Brain microvascular endothelial cell (primary cell): ENCODE results near the gene LDLRAD3.

Experiments
- DNase-seq: peaks from one replicate; pipeline ENCODE4 v3.0.0-alpha.2; 2020
- H3K27ac ChIP-seq: fragments of 250-450 bp; sonication (Bioruptor Pico); 2 replicates; pipeline ENCODE4 v1.5.1; 2020; ENCODE audit warnings: mild to moderate bottlenecking, moderate library complexity
- H3K27me3 ChIP-seq: fragments of 250-450 bp; sonication (Bioruptor Pico); replicated peaks from 2 replicates; pipeline ENCODE4 v1.5.1; 2020; ENCODE audit warnings: mild to moderate bottlenecking
- H3K36me3 ChIP-seq: fragments of 250-450 bp; sonication (Bioruptor Pico); replicated peaks from 2 replicates; pipeline ENCODE4 v1.5.1; 2020; ENCODE audit warnings: mild to moderate bottlenecking
- H3K4me3 ChIP-seq: 2 replicates; pipeline ENCODE4 v1.5.1; 2011; ENCODE audit warnings: low read depth, mild to moderate bottlenecking, control low read depth, low read length, moderate library complexity
- in situ Hi-C: cut with HindIII; loops from 2 replicates; pipeline ENCODE4 v1.10.0; 2017; ENCODE audit warnings: low sequenced_read_pairs, low pct_ligation_motif_present
- TF ChIP-seq, protein P1 (sequence below): IDR thresholded peaks from 2 replicates; pipeline ENCODE4 v1.5.1; 2011; ENCODE audit warnings: low read depth, mild to moderate bottlenecking, moderate library complexity, low read length, control low read depth, inconsistent platforms; ENCODE audit errors: missing control alignments

The LDLRAD3 gene

DNA sequence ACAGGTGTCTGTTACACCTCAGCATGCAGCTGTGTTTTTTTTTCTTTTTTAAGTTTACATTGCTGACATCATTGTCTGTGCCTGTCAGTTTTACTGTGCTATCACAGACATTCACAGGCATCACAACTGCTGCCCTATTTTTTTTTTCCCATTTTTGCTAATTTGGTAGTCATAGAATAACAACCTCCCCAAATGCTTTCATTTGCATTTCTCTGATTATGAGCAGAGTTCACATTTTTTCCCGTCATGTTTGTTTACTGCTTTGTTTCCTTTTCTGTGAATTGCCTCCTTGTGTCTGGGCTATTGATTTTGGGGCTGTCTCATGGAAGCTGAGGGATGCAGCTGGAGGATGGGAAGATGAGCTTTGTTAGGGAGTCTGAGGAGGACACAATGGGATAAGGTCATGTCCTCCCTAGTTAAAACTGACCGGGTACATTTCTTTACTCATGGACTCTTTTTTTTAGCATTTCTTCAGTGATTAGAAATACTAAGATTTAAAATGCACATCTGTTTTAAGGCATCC, 155.1 kb downstream of the LDLRAD3 start:
- no peaks in the 10 kb centered on the region for H3K36me3 ChIP-seq
- H3K27ac ChIP-seq = no peak overlapping the region
- DNase-seq = no peak
- in situ Hi-C loops = no loop called here
- no peak overlapping the region for H3K4me3 ChIP-seq
- H3K27me3 ChIP-seq = no peaks in the 10 kb centered on the region
- TF ChIP-seq, protein P1, sequence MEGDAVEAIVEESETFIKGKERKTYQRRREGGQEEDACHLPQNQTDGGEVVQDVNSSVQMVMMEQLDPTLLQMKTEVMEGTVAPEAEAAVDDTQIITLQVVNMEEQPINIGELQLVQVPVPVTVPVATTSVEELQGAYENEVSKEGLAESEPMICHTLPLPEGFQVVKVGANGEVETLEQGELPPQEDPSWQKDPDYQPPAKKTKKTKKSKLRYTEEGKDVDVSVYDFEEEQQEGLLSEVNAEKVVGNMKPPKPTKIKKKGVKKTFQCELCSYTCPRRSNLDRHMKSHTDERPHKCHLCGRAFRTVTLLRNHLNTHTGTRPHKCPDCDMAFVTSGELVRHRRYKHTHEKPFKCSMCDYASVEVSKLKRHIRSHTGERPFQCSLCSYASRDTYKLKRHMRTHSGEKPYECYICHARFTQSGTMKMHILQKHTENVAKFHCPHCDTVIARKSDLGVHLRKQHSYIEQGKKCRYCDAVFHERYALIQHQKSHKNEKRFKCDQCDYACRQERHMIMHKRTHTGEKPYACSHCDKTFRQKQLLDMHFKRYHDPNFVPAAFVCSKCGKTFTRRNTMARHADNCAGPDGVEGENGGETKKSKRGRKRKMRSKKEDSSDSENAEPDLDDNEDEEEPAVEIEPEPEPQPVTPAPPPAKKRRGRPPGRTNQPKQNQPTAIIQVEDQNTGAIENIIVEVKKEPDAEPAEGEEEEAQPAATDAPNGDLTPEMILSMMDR = no peak

DNA sequence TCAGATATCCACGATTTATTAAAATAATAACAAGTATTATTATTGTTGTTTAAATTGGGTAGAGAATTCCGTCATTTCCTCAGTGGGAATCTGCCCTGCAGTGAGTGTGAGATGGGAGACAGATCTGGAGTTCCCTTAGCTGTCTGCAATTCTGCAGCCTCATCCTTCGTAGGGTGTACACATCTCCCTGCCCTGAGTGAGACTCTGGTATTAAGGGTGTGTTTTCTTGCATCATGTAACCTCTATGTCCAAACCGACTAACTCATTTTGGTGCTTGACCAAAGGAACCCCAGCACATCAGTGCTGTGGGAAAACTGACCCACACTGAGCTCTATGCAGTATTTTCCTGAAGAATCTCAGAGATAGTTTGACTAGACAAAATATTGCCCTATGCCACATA, 157.6 kb downstream of the LDLRAD3 start:
- Histone ChIP-seq H3K4me3 (no peak overlapping the region), H3K27ac (no peak overlapping the region), H3K27me3 (no peaks in the 10 kb centered on the region), H3K36me3 (no peaks in the 10 kb centered on the region)
- TF ChIP-seq, protein P1 = no peak
- no peak for DNase-seq
- in situ Hi-C loops = no loop called here

DNA sequence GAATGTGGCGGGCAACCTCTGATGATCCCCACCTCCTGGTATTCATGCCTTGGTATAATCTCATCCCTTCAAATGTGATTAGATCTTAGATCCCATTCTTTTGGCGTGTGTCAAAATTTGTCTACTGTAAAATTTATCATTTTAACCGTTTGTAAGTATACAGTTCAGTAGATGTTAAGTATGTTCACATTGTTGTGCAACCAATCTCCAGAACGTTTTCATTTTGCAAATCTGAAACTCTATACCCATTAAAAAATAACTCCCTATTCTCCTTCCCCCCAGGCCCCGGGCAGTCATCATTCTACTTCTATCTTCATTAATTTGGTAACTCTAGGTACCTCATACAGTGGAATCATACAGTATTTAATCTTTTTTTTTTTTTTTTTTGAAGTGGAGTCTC, 159.0 kb downstream of the LDLRAD3 start:
- Histone ChIP-seq H3K27ac (no peak overlapping the region), H3K36me3 (no peaks in the 10 kb centered on the region), H3K4me3 (no peak overlapping the region), H3K27me3 (no peaks in the 10 kb centered on the region)
- in situ Hi-C loops = no loop called here
- DNase-seq = no peak
- TF ChIP-seq, protein P1 = no peak

DNA sequence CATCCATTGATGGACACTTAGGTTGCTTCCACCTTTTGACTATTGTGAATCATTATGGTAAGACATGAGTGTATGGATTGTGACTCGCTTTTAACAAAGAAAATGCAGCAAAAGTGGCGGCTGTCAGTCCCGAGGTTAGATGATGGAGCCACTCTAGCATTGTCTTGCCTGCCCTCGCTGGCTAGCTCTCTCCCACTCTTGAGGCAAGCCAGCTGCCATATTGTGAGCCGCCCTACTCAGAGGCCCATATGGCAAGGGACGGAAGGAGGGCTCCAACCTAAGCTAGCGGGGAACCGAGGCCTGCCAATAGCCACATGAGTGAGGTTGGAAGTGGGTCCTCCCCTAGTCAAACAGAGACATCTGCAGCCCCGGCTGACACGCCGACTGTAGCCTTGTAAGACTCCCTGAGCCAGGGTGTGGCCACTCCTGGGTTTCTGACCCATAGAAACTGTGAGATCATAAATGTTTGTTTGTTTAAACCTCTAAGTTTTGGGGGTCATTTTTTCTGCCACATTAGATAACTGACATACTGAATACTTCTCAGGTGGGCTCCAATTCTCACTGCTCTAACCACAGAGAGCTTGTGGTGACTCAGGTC, 160.2 kb downstream of the LDLRAD3 start:
- in situ Hi-C loops = no loop called here
- no peak overlapping the region for H3K27ac ChIP-seq
- H3K27me3 ChIP-seq = no peaks in the 10 kb centered on the region
- no peak for DNase-seq
- TF ChIP-seq, protein P1 = no peak
- H3K4me3 ChIP-seq = no peak overlapping the region
- no peaks in the 10 kb centered on the region for H3K36me3 ChIP-seq

DNA sequence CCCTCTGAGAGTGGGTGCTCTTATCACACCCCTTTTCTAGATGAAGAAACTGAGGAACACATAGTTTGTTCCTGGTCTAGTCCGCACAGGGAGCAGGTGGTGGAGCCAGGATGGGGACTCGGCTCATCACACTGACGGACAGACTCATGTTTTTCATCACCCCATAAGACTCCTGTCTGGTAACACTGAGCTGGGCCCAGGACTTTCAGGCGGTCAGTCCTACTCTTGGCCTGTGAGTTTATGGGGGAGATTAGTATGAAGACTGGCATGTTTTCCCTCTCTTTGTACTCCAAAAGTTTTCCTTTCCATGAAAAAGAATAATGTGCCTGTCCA, 160.8 kb downstream of the LDLRAD3 start:
- Histone ChIP-seq H3K27ac (no peak overlapping the region), H3K36me3 (no peaks in the 10 kb centered on the region), H3K4me3 (no peak overlapping the region), H3K27me3 (no peaks in the 10 kb centered on the region)
- in situ Hi-C loops = no loop called here
- DNase-seq = no peak
- TF ChIP-seq, protein P1 = no peak
